Kidney epithelial cell (primary cell): ENCODE results near the gene SRRM3. TPM values are rescaled to one million over a fixed set of nuclear protein-coding genes. Genes with fewer than 3 reads are reported as not detected.
A peak's percentile ranks its signal among the peaks of the same experiment; 100 is the strongest.
"Not testable (repeated sequence)": the region's sequence is repeated elsewhere in the genome, so short reads cannot be mapped to it uniquely, and the experiment has no call there.

ENCODE experiments used
- DNase-seq: peaks from one replicate; pipeline ENCODE4 v3.0.0-alpha.2; 2010; ENCODE audit warnings: low read depth
- H3K27me3 ChIP-seq: 2 replicates; pipeline ENCODE4 v1.6.0; 2011; ENCODE audit warnings: low read length; ENCODE audit not compliant: control insufficient read depth, insufficient read depth
- H3K36me3 ChIP-seq: 2 replicates; pipeline ENCODE4 v1.5.1; 2011; ENCODE audit warnings: low read length; ENCODE audit not compliant: control insufficient read depth, insufficient read depth
- H3K4me3 ChIP-seq: 2 replicates; pipeline ENCODE4 v1.5.1; 2011; ENCODE audit warnings: low read depth, mild to moderate bottlenecking, control low read depth, low read length
- CTCF ChIP-seq: IDR thresholded peaks from 2 replicates; pipeline ENCODE4 v1.5.1; 2011; ENCODE audit warnings: mild to moderate bottlenecking, moderate library complexity, low read length, control low read depth, inconsistent platforms; ENCODE audit not compliant: insufficient read depth, poor library complexity, severe bottlenecking
- total RNA-seq: library from RNA; depleted of rRNA; stranded (reverse); fragments of >200 nt; gene quantifications from 2 replicates; pipeline ENCODE4 v1.2.3, GENCODE V29; 2015

The SRRM3 gene
- total RNA-seq, 1 donor from 2014 or later, result 0.21 TPM

- no peak for TF ChIP-seq CTCF
- no peak overlapping the region for H3K4me3 ChIP-seq
- DNase-seq, result no peak
- H3K36me3 ChIP-seq, result no peaks in the 10 kb centered on the region
- no peaks in the 10 kb centered on the region for H3K27me3 ChIP-seq
Measured at GRCh38 chr7:76292213-76292573, 90.5 kb downstream of the SRRM3 start.

DNA sequence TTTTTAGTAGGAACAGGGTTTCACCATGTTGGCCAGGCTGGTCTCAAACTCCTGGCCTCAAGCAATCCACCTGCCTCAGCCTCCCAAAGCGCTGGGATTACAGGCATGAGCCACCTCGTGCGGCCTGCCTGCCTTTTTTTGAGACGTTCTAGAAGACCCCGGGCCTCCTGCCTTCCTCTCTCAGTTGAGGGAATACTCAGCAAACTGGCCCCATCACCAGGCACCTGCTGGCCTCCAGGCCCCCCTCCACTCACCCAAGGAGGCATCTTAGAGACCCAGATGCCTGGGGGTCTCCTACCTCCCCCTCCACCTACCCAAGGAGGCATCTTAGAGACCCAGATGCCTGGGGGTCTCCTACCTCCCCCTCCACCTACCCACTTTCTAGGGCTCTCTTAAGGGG, 91.2 kb downstream of the SRRM3 start:
- H3K4me3 ChIP-seq, H3K36me3 ChIP-seq, DNase-seq, H3K27me3 ChIP-seq: not testable (repeated sequence)

DNA sequence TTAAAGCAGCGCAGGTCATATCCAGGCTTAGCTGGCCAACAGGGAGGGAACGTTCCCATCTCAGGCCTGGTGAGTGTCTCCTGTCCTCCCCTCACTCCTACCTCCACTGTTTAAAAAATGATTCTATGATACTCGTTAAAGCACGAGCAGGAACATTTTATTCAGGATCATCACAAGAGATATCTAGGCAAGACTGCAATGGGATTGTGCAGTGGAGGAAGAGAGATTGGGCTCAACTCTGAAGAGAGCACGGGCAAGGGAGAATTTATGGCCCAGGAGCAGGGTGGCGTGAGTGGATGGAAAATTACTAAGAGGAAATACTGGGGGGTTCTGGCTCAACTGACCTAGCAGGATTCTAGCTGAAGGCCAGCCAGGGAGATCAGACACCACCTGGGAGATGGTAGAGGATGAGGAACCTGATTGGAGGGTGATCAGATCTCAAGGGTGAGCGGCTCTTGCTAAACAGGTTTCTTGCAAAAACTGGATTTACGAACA, 91.8 kb downstream of the SRRM3 start:
- no peak overlapping the region for H3K4me3 ChIP-seq
- no peak for TF ChIP-seq CTCF
- H3K27me3 ChIP-seq, result no peaks in the 10 kb centered on the region
- no peaks in the 10 kb centered on the region for H3K36me3 ChIP-seq
- no peak for DNase-seq

DNA sequence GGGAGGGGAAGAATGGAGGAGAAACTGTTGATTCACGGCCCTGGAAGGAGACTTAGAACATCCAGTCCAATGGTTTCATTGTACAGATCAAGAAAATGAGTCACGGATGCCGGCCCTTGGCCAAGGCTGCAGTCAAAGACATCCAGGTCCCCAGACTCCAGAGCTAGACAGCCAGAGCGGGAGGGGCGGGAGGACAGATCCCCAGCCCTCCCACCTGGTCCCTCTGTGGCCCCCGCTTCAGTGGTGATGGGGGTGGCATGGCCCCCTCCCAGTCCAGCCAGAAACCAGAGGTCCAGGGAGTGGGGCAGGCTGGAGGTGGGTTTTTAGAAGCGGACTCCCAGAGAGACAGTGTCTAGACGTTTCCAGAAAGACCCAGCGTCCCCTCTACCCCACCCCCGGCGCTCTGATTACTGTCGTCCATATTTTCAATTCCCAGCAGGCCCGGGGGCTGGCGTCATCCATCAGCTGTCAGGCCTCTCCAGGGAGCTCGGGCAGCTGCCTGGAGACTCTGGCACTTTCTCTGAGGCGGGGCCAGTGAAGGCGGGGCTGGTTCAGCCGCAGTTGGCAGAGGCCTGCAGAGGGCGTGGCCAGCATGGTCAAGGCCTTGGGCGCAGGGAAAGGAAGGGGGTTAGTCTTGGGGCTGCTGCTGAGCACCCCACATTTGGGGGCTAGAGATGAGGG, 92.8 kb downstream of the SRRM3 start:
- no peak overlapping the region for H3K4me3 ChIP-seq
- peak; percentile 75 for DNase-seq
- no peak for TF ChIP-seq CTCF
- no peaks in the 10 kb centered on the region for H3K36me3 ChIP-seq
- no peaks in the 10 kb centered on the region for H3K27me3 ChIP-seq

GRCh38 chr7:76296743-76297740, 95.3 kb downstream of the SRRM3 start:
- Histone ChIP-seq H3K36me3 (no peaks in the 10 kb centered on the region), H3K27me3 (no peaks in the 10 kb centered on the region), H3K4me3 (no peak overlapping the region)
- DNase-seq, result no peak
- TF ChIP-seq CTCF, result no peak

DNA sequence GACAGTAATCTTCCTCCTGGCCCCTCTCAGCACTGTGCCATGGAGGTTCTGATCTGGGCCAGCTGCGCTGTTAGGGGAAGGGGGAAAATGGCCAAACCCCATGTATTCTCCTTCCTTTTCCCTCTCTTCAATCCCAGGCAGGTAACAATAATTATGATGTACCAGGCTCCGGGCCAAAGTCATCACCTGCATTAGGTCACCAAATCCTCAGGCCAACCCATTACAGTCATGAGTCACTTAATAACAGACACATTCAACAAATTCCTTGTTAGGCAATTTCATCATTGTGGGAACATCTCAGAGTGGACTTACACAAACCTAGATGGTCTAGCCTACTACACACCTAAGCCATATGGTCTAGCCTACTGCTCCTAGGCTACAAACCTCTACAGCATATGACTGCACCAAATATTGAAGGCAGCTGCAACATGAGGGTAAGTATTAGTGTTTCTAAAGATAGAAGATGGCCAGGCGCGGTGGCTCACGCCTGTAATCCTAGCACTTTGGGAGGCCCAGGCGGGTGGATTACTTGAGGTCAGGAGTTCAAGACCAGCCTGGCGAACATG, 98.6 kb downstream of the SRRM3 start:
- Histone ChIP-seq H3K36me3 (no peaks in the 10 kb centered on the region), H3K4me3 (no peak overlapping the region), H3K27me3 (no peaks in the 10 kb centered on the region)
- peak; percentile 93 for DNase-seq
- TF ChIP-seq CTCF, result no peak
